GM19463 (cell line): Measurements from ENCODE around the gene DPM3.
"Not testable (repeated sequence)": the region's sequence is repeated elsewhere in the genome, so short reads cannot be mapped to it uniquely, and the experiment has no call there.

Experiments used
- ATAC-seq: cut with Tn5 transposase; IDR thresholded peaks from one replicate; pipeline ENCODE4 v1.9.1; 2021; ENCODE audit warnings: mild to moderate bottlenecking, moderate library complexity; ENCODE audit not compliant: unreplicated experiment

Gene DPM3

GRCh38 chr1:155126556-155127104 is 13.7 kb downstream of the DPM3 start:
- no peak for ATAC-seq

- no peak for ATAC-seq
Observed at GRCh38 chr1:155125946-155126555, 14.3 kb downstream of the DPM3 start.

- ATAC-seq, result no peak
Observed at GRCh38 chr1:155125511-155125945, 14.8 kb downstream of the DPM3 start.

GRCh38 chr1:155124503-155125463 is 15.5 kb downstream of the DPM3 start:
- no peak for ATAC-seq

GRCh38 chr1:155123801-155124200 is 16.5 kb downstream of the DPM3 start:
- no peak for ATAC-seq

GRCh38 chr1:155122308-155122707 is 18.0 kb downstream of the DPM3 start:
- no peak for ATAC-seq

- no peak for ATAC-seq
Observed at GRCh38 chr1:155121249-155121648, 19.1 kb downstream of the DPM3 start.

GRCh38 chr1:155120253-155120652 is 20.1 kb downstream of the DPM3 start:
- ATAC-seq, result no peak

GRCh38 chr1:155118090-155118489 is 22.2 kb downstream of the DPM3 start:
- ATAC-seq, result not testable (repeated sequence)

- ATAC-seq, result no peak
Observed at GRCh38 chr1:155117610-155118009, 22.7 kb downstream of the DPM3 start.

GRCh38 chr1:155116113-155116764 is 24.1 kb downstream of the DPM3 start:
- no peak for ATAC-seq

GRCh38 chr1:155113450-155113980 is 26.8 kb downstream of the DPM3 start:
- no peak for ATAC-seq

- ATAC-seq, result no peak
Observed at GRCh38 chr1:155110826-155111225, 29.5 kb downstream of the DPM3 start.

- no peak for ATAC-seq
Observed at GRCh38 chr1:155110381-155110780, 29.9 kb downstream of the DPM3 start.

GRCh38 chr1:155108296-155108695 is 32.0 kb downstream of the DPM3 start:
- ATAC-seq, result no peak

GRCh38 chr1:155107309-155108264 is 32.7 kb downstream of the DPM3 start:
- no peak for ATAC-seq

GRCh38 chr1:155106862-155107261 is 33.5 kb downstream of the DPM3 start:
- no peak for ATAC-seq

- no peak for ATAC-seq
Observed at GRCh38 chr1:155105604-155106011, 34.7 kb downstream of the DPM3 start.

- ATAC-seq, result no peak
Observed at GRCh38 chr1:155104605-155105534, 35.5 kb downstream of the DPM3 start.
